Measurements from ENCODE around the gene CNN3. TPM values are rescaled to one million over a fixed set of nuclear protein-coding genes. Genes with fewer than 3 reads are reported as not detected.

Gene CNN3
- total RNA-seq, 1 donor, result 316 TPM

- no peak overlapping the region for H3K27ac ChIP-seq (ENCODE audit: low read depth, low read length)
- H3K4me3 ChIP-seq (ENCODE audit: insufficient read depth, low read length), result no peak overlapping the region
- TF ChIP-seq, protein P1, sequence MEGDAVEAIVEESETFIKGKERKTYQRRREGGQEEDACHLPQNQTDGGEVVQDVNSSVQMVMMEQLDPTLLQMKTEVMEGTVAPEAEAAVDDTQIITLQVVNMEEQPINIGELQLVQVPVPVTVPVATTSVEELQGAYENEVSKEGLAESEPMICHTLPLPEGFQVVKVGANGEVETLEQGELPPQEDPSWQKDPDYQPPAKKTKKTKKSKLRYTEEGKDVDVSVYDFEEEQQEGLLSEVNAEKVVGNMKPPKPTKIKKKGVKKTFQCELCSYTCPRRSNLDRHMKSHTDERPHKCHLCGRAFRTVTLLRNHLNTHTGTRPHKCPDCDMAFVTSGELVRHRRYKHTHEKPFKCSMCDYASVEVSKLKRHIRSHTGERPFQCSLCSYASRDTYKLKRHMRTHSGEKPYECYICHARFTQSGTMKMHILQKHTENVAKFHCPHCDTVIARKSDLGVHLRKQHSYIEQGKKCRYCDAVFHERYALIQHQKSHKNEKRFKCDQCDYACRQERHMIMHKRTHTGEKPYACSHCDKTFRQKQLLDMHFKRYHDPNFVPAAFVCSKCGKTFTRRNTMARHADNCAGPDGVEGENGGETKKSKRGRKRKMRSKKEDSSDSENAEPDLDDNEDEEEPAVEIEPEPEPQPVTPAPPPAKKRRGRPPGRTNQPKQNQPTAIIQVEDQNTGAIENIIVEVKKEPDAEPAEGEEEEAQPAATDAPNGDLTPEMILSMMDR (IDR thresholded peaks at IDR 0.05; ENCODE audit: extremely low read depth, low read depth, low read length), result no peak
- H3K79me2 ChIP-seq (ENCODE audit: insufficient read depth, low read length), result no peaks in the 10 kb centered on the region
- no peaks in the 10 kb centered on the region for H3K27me3 ChIP-seq (ENCODE audit: insufficient read depth, low read length)
- H4K20me1 ChIP-seq (ENCODE audit: insufficient read depth, low read length), result no peaks in the 10 kb centered on the region
- no peak overlapping the region for H2AFZ ChIP-seq (ENCODE audit: low read length)
- no peak for DNase-seq (ENCODE audit: insufficient read length, low spot score, missing footprints)
- H3K36me3 ChIP-seq (ENCODE audit: insufficient read depth, low read length), result no peaks in the 10 kb centered on the region
- peaks cover 11% of the 10 kb centered on the region for H3K4me1 ChIP-seq (ENCODE audit: insufficient read depth, low read length)
- no peaks in the 10 kb centered on the region for H3K9me3 ChIP-seq (ENCODE audit: low read depth, low read length)
- no peak overlapping the region for H3K4me2 ChIP-seq (ENCODE audit: insufficient read depth, low read length)
Measured at GRCh38 chr1:94958081-94958480, 31.2 kb upstream of the CNN3 start.

- Histone ChIP-seq H4K20me1 (ENCODE audit: insufficient read depth, low read length) (no peaks in the 10 kb centered on the region), H3K79me2 (ENCODE audit: insufficient read depth, low read length) (no peaks in the 10 kb centered on the region), H3K9me3 (ENCODE audit: low read depth, low read length) (no peaks in the 10 kb centered on the region), H3K4me2 (ENCODE audit: insufficient read depth, low read length) (no peak overlapping the region), H2AFZ (ENCODE audit: low read length) (no peak overlapping the region), H3K27me3 (ENCODE audit: insufficient read depth, low read length) (no peaks in the 10 kb centered on the region), H3K4me1 (ENCODE audit: insufficient read depth, low read length) (peaks cover 5% of the 10 kb centered on the region), H3K27ac (ENCODE audit: low read depth, low read length) (no peak overlapping the region), H3K4me3 (ENCODE audit: insufficient read depth, low read length) (no peak overlapping the region), H3K36me3 (ENCODE audit: insufficient read depth, low read length) (no peaks in the 10 kb centered on the region)
- TF ChIP-seq, protein P1 (IDR thresholded peaks at IDR 0.05; ENCODE audit: extremely low read depth, low read depth, low read length), result no peak
- no peak for DNase-seq (ENCODE audit: insufficient read length, low spot score, missing footprints)
Measured at GRCh38 chr1:94955767-94956632, 29.1 kb upstream of the CNN3 start.

- no peak overlapping the region for H3K27ac ChIP-seq (ENCODE audit: low read depth, low read length)
Measured at GRCh38 chr1:94954263-94955220, 27.6 kb upstream of the CNN3 start.

More at GRCh38 chr1:94954263-94955220, 27.6 kb upstream of the CNN3 start:
- Histone ChIP-seq H3K79me2 (ENCODE audit: insufficient read depth, low read length) (no peaks in the 10 kb centered on the region), H3K4me1 (ENCODE audit: insufficient read depth, low read length) (peaks cover 16% of the 10 kb centered on the region), H3K9me3 (ENCODE audit: low read depth, low read length) (no peaks in the 10 kb centered on the region), H3K4me2 (ENCODE audit: insufficient read depth, low read length) (no peak overlapping the region), H2AFZ (ENCODE audit: low read length) (peak overlapping the region; percentile 26), H3K27me3 (ENCODE audit: insufficient read depth, low read length) (no peaks in the 10 kb centered on the region), H3K4me3 (ENCODE audit: insufficient read depth, low read length) (no peak overlapping the region), H3K36me3 (ENCODE audit: insufficient read depth, low read length) (no peaks in the 10 kb centered on the region), H4K20me1 (ENCODE audit: insufficient read depth, low read length) (no peaks in the 10 kb centered on the region)
- TF ChIP-seq, protein P1 (IDR thresholded peaks at IDR 0.05; ENCODE audit: extremely low read depth, low read depth, low read length), result no peak
- no peak for DNase-seq (ENCODE audit: insufficient read length, low spot score, missing footprints)

Measured in osteoblast (primary cell).